Stimulated activated CD8-positive, alpha-beta memory T cell treated with anti-CD3 and anti-CD28 coated beads, Interleukin-4, amount 100 ng/mL, for 1 hour (primary cell): ENCODE measurements around the gene DSC2.
"Not testable (repeated sequence)": the region's sequence is repeated elsewhere in the genome, so short reads cannot be mapped to it uniquely, and the experiment has no call there.

Source experiments
- DNase-seq, 2 donors: peaks; one replicate each; pipeline ENCODE4 v3.0.0-alpha.2; 2020; ENCODE audit warnings: low read depth in 2 of 2, low spot score in 1 of 2

The DSC2 gene

DNA sequence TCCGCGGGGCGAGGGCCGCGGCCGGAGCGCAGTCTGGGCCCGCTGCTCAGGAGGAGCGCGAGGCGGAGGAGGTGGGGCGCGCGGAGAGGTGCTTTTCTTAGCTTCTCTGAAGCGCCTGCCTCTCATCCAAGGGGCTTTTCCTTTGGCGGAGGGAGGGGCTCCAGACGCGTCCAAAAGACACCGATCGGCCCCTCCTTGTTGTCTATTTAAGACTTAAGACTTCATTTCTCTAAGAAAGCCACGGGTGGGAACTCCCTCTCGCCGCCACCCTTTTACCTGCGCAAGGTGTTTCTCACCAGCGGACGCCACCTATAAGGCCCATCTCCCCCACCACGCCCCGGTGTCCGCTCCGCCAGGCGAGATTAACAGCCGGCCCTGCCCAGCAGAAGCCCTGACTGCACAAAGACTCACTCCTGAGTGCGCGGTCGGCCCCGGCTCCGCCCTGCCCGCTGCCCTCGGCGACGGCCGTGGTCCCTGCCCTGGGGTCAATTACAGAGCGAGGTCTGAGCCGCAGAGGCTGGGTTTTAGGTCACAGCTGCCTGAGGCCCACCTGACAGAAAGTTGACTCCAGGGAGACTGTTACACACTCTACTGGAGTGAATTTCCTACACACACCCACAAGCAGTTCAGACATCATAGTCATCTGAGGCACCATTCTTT, at the start of gene DSC2:
DSC2 (minus strand) TSS at position 397 of the 660 bp plus-strand sequence. CDS start 450 bp downstream, outside the sequence.
- DNase-seq = no peak

DNA sequence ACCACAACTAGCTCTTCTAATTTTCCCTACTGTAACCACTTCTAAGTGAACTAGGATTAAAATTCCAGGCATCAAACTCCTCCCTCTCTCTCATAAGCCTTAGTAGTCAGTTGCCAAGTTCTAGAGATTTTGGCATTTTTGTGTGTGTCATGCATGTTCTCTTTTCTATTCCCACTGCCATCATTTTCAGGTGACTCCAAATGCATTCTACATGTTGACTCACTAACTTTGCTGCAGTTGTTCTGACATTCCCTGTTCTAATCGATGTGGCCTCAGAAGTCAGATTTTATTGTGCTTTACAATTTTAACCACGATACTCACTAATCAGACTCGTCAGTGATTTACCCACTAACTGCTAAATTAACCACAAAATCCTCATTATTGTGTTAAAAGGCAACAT, 47.1 kb upstream of the DSC2 start:
- DNase-seq = no peak

DNA sequence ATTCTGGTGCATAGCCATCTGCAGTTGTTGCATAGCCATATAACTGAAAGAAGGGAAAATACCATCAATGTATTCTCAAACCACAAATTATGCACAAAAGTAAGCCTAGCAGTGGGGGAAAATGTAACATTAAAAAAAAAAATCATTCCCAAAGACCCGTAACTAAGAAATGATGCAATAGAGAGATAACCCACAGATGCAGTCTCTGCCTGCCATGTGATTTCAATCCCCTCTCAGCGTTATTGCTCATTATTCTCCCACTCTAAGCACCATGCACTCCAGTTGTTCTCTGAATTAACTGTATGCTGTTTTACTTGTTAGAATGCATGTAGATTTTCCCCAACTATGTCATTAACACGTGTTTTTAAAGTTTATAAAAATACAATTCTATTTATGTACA, 46.4 kb upstream of the DSC2 start:
- no peak for DNase-seq

DNA sequence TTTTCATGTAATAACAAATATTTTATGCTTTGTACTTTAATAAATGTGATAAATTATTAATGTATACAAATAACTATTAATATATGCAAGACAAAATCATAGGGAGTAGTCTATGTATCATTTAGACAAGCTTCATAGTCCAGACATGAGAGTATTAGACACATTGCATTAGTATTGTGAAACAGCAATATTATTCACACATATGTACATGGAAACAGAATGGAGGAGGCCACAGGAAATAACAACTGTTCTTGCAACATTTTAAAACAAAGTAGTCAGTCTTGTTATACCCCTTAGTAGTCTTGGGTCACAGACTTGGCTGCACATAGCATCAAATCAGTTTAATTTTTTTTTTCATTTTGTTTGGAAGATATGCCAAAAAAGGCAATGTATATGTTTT, 44.6 kb upstream of the DSC2 start:
- no peak for DNase-seq

DNA sequence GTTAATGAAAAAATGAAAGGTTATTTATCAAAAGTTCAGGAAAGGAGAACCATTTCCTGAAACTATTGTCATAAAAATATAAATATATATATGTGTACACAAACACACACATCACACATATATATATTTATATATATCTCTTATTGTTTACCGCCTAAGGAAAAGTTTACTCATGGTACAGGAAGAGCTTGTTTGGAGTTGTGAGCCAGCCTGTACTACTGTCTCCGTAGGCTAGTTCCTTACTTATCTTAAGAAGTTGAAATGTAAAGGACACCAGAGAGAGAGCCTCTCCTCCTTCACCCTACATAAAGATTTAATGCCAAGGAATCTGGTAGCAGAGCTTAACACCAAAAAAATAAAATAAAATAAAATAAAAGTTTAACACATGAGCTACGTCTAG, 40.8 kb upstream of the DSC2 start:
- no peak for DNase-seq

DNA sequence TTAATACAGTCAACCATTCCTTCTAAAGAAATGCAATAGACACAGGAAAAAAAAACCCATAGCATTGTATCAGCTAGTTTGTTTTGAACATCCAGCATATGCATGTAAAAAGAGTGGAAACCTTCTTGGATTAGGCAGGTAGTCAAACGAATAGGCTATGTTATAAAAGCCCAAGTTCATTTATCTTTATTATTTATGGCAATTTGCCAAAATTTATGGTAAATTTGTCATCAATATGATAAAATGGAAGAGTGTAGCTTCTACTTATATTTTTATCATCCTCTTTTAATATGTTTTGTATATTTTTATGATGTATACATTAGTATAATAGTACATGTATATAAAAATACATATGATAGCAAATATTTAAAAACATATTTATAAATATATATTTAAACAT, 36.5 kb upstream of the DSC2 start:
- DNase-seq = no peak

DNA sequence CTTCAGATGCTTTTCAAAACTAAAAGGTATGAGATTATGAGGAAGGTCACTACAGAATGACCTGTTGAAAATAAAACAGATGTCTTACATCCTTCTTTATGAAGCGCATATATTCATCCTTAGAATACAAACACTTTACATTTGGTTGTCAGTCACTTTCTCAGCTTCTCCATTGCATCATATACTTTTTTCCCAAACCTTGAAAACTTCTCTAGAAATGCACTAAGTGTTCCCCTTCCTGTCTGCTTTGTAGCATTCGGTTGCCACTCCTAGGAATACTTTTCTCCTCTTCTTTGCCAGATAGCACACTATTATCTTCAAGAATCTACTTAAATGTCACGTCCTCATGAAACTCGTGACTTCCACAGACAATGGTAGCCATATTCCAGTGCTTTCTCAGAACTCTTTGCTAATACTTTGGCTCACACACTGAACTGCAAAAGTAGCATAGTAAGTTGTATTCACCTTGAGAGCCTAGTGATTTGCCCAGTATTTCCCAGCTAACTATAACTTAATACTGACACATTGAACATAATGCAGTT, 32.8 kb upstream of the DSC2 start:
- DNase-seq = no peak

DNA sequence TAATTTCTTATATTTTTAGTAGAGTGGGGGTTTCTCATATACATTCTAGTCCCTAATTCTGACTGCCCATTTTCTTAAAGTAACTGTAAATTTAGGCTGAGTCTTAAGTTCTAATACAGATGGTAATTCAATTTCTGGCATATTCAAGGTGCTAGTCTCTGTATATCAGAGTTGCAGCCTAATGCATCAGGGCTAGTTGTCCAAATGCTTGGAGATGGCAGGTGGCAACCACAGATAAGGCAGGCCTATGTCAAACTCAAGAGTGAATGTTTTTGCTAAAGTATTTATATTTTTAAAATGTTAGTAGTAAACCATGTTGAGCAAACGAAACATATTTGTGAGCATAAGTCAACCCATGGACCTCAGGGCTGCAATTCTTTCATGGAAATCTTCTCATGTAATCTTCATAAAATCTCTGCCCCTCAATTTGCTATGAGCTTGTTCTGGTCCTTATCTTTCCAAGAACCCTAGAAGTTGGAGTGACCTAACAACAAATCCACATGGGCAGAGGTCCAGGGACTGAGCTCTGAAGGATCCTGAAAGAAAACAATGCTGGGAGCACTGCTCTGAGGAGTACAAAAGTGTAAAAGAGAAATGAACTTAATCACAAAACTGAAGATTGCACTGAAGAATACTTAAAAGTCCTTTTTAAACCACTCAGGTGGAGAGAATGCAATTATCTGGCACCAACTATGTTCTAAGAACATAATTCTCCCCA, 27.3 kb upstream of the DSC2 start:
- no peak for DNase-seq

DNA sequence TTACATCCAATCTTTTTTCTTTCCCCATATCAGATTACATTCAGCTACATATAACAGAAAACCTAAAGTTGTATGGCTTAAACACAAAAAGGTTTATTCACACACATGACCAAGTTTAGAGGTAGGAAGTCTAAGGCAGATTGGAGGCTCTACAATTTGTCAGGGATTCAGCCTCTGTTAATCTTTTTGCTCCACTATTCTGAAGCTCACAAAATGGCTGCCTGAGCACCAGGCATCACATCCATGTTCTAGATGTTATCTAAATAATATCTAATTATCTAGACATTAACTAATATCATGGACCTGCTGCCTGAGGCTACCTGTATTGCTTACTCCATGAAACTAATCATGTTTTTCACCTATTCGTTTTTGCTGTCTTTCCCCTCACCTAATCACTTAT, 23.7 kb upstream of the DSC2 start:
- DNase-seq = no peak

DNA sequence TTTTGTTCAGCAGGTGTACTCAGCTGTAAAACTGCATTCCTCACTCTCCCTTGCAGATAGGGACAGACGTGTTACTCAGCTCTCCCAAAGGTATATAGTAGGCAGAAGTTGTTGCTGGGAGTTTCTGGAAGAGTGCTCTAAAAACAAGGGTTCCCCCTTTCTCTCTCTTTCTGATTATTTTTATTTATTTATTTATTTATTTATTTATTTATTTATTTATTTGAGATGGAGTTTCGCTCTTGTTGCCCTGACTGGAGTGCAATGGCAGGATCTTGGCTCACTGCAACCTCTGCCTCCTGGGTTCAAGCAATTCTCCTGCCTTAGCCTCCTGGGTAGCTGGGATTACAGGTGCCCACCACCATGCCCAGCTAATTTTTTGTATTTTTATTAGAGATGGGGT, 20.9 kb upstream of the DSC2 start:
- DNase-seq = not testable (repeated sequence)

DNA sequence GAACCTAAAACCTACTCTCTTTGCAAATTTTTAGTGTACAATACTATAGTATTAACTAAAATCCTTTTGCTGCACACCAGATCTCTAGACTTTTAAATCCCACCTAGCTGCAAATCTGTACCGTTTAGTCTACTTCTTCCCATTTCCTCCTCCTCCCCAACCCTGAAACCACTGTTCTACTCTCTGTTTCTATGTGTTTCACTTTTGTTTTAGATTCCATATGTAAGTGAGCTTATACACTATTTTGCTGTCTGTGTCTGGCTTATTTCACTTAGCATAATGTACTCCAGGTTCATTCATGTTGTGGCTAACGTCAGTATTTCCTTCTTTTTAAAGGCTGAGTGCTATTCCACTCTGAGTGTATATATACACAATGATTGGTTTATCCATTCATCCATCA, 18.4 kb upstream of the DSC2 start:
- DNase-seq = no peak

DNA sequence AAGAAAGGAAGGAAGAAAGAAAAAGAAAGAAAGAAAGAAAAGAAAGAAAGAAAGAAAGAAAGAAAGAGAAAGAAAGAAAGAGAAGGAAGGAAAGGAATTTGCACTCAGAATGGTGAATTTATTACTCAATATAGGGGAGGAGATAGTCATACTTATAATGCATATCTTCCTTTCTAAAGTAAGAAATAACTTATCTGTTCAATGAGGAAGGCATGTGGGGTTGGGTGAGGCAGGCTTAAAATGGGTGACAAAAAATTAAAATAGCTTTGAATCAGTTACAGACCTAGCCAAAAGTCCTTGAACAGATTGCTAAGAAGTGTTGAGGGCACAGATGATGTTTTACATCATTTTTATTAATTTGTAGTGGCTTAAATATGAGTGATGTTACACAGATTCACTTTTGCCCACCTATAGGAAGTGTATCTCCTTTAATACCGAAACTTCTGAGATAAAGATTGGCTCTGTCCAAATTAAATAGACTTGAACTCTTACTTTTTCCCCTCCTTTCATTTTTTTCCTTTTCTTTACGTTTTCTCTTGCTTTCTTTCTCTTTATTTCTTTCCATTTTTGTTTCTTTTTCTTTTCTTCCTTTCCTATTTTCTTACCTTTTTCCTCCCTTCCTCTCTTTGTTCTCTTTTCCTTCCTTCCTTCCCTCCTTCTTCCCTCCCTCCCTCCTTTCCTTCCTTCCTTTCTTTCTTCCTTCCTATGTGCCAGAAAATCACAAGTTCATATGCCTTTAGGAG, 14.8 kb upstream of the DSC2 start:
- DNase-seq = no peak

DNA sequence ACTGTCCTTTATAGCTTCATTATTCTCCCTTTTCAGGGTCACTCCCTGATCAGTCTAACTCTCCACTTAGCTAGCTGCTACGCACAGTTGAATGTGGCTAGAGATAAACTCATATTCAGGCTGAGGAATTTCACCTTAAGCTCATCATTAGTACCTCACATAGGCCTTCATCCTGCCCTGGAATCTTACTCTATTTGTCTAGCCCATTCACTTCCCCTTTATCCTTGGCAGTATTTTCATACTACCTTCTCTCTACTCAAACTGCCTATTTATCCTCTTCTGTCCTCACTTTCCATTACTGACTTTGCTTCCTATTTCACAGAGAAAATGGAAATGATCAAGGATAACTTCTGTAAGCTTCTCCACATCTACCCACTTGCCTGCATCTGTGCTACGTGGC, 10.6 kb upstream of the DSC2 start:
- DNase-seq = no peak

DNA sequence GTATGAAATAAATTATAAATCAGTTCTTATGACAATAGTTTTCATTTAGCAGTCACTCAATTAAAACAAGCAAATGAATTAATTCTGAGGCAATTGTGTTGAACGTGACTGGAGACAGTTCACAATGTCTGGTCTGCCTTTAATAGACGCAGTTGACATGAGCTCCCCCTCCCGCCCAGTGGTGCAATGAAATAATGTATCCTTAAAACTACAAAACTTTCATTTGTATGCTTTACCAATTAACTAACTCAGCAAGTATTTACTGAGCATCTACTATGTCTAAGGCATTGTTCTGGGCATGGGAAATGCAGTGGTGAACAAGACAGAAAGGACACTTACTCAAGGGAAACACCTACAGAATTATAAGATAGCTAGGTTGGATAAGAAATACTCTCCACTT, 3.5 kb upstream of the DSC2 start:
- DNase-seq = no peak

DNA sequence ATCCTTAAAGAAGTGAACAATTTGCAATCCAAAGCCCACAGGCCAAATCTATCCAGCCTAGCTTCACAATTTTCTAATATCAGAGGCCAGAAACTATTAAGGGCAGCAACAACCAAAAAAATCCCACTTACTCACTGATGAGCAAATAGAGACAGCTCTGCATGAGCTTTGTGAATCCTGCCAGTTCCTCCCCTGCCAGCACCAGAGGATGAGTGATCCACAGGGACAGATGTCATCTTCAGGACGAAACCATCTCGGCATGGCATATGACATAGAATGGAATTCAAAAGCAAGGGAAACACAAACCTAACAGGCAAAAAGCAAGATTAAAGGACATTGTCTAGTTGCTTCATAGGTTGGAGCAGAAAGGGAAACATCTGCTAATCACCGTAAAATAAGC, 2.2 kb upstream of the DSC2 start:
- no peak for DNase-seq

DNA sequence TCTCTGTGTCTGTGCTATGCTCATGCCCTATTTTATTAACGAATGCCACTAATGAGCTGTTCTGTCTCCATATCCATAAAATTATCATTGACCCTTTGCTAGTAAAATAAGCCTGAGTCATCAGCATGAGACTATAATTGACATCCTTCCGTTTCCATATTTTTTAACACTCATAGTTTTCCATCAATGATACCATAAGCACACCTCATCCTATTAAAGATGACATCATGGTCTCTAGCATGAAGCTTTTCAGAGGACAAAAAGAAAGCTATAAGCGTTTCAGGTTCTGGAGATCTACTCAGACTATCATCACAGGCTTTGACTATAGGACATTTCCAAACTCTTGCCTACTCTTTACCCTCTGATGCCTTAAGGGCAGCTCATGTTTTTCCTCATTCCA, 1.2 kb upstream of the DSC2 start:
- no peak for DNase-seq

DNA sequence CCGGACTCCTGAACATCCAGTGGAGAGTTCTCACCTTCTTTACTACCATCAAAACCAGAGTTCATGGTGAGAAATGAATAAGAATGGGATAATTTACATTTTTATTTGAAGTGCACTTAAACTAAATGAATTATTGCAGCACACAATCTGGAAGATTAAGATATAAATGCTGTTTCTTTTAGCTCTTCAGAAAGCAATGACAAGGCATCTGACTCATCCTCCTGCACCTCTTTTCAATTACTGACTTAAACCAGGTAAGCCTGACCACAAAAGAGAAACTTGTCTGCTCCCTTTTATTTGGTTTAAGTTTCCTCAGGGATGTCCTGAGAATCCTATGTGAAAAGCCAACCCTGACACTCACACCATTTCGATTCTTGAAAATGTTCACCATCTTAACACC, 720 bp upstream of the DSC2 start:
- DNase-seq = no peak

DNA sequence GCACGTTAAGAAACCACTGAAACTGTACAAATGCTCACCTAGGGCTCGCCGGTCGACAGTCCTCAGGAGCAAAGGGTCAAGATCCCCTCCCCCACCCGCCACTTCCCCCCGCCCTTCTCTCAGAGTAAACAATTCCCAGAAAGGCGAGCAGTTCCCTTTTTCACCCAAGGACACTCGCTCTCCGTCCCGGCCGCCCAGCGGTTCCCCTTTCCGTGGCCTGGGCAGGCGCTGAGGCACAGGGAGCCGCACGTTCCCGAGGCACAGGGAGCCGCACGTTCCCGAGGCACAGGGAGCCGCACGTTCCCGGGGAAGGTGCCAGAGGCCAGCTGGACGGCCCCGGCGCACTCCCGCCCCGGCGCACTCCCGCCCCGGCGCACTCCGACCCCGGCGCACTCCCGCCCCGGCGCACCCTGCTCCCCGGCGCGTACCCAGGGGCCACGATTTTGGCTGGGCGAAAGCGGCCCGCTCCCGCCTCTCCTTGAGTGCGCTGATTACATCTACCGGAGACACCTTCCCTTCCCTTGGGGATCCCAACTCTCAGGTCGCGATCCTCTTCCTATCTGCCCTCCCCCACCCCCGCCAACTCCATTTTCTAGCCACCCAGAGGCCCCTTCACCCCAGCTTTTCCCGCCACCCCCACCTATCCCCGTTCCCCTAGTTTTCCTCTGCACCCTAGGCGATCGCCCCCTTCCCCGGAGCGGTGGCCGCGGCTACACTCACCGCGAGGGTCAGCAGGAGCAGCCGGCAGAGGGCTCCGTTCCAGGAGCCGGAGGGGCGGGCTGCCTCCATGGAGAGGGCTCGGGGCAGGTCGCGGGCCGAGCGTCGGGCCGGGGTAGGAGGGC, 817 bp downstream of the DSC2 start:
- DNase-seq = no peak

DNA sequence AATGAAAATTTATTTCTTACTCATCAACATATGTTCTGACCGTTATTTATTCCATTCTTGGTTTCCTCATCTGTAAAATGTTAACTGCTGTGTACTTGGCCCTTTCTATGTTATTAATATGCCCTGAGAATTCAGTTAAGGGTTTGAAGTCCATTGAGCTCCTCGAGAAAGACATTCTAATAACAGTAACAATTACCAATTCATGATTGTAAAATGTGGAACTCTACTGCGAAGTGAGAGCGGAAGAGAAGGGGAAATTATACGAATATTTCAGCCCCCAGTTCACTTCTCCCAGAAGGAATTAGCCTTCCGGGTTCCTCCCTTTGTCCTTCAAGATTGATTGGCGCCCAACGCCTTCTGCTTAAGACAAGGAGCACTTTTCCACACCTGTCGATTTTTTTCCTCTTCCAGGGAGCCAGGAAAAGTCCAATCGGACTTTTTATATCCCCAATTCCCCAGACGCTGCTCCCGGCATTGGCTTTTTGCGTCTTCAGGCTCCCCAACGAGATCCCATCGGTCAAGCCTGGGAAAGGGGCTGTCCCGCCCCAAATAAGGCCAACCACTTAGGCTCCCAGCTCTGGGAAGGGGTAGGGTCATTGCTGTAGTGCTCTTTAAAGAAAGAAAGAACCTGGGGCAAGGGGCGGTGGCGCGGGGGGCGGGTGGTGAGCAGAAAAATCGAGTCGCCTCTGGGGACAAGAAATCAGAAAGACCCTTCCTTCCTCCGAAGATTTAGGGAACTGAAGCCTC, 1.6 kb downstream of the DSC2 start:
- no peak for DNase-seq

DNA sequence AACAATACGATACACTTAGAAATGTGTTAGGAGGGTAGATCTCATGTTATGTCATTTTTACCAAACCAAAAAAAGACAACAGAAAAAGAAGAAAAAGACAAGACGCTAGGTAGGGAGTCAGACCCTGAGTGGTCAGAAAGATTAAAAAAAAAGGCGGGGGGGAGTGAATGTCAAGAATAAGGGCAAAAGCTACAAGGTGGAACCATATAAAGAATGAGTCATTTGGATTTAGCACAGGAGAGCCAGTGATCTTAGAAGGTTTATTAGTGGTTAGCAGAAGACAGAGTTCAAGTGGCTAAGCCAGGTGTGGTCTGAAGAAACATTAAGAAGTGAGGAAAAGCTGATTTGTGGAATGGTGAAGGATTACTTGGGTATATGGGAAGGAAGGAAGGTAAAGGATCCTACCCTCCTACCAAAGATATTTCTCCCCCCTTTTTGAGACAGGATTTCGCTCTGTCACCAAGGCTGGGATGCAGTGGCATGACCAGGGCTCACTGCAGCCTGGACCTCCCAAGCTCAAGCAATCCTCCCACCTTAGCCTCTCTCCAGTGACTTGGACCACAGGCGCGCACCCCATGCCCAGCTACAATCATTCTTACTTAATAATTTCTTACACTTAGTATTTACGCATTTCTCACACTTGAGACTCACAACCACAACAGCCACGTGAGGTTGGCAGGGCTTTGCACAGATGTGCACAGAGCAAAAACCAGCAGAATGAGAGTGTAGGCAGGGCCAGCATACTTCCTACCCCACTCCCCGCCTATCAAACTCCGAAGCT, 2.6 kb downstream of the DSC2 start:
- no peak for DNase-seq
